Parathyroid adenoma (tissue), 2 donors: ENCODE measurements around the gene ARMC2.
"Not testable (repeated sequence)": the region's sequence is repeated elsewhere in the genome, so short reads cannot be mapped to it uniquely, and the experiment has no call there.

Source experiments
- H2AFZ ChIP-seq: fragments of 300-600 bp; sonication (generic); one replicate; pipeline ENCODE4 v1.7.0; 2017; ENCODE audit warnings: antibody characterized with exemption, mild to moderate bottlenecking
- H3K27ac ChIP-seq: fragments of 300-600 bp; sonication (generic); one replicate; pipeline ENCODE4 v1.7.0; 2017
- H3K27me3 ChIP-seq: fragments of 300-600 bp; sonication (generic); one replicate; pipeline ENCODE4 v1.7.0; 2017; ENCODE audit warnings: low read length; ENCODE audit not compliant: control insufficient read depth, insufficient read depth
- H3K36me3 ChIP-seq: fragments of 300-600 bp; sonication (generic); one replicate; pipeline ENCODE4 v1.7.0; 2017; ENCODE audit warnings: low read length; ENCODE audit not compliant: control insufficient read depth, insufficient read depth
- H3K4me1 ChIP-seq: fragments of 300-600 bp; sonication (generic); one replicate; pipeline ENCODE4 v1.7.0; 2017; ENCODE audit warnings: control low read depth
- H3K4me2 ChIP-seq: fragments of 300-600 bp; sonication (generic); one replicate; pipeline ENCODE4 v1.7.0; 2017; ENCODE audit warnings: low read length
- H3K4me3 ChIP-seq: fragments of 300-600 bp; sonication (generic); one replicate; pipeline ENCODE4 v1.7.0; 2017; ENCODE audit warnings: low read depth, low read length
- H3K79me2 ChIP-seq: fragments of 300-600 bp; sonication (generic); one replicate; pipeline ENCODE4 v1.7.0; 2017; ENCODE audit warnings: control low read depth
- H3K9ac ChIP-seq: fragments of 300-600 bp; sonication (generic); one replicate; pipeline ENCODE4 v1.7.0; 2017; ENCODE audit warnings: mild to moderate bottlenecking
- H3K9me3 ChIP-seq: fragments of 300-600 bp; sonication (generic); one replicate; pipeline ENCODE4 v1.7.0; 2017; ENCODE audit warnings: low read length; ENCODE audit not compliant: control insufficient read depth
- CTCF ChIP-seq: fragments of 300-600 bp; sonication (generic); IDR thresholded peaks from one replicate; pipeline ENCODE4 v1.7.0; 2017; ENCODE audit warnings: antibody characterized with exemption, mild to moderate bottlenecking
- donor health status: primary hyperparathyroidism.

Gene ARMC2

GRCh38 chr6:108921547-108922361 is 73.5 kb downstream of the ARMC2 start:
- Histone ChIP-seq H3K36me3 (no peaks in the 10 kb centered on the region), H3K9ac (no peak overlapping the region), H3K4me3 (no peak overlapping the region), H3K9me3 (no peaks in the 10 kb centered on the region), H3K4me1 (no peaks in the 10 kb centered on the region), H2AFZ (no peak overlapping the region), H3K4me2 (no peak overlapping the region), H3K27ac (no peak overlapping the region), H3K27me3 (no peaks in the 10 kb centered on the region), H3K79me2 (no peaks in the 10 kb centered on the region)
- TF ChIP-seq CTCF = no peak

GRCh38 chr6:108922499-108922898 is 74.3 kb downstream of the ARMC2 start:
- H3K9ac ChIP-seq = no peak overlapping the region
- no peak overlapping the region for H3K4me2 ChIP-seq
- no peaks in the 10 kb centered on the region for H3K4me1 ChIP-seq
- H3K27ac ChIP-seq = no peak overlapping the region
- no peak overlapping the region for H2AFZ ChIP-seq
- TF ChIP-seq CTCF = no peak
- H3K27me3 ChIP-seq = no peaks in the 10 kb centered on the region
- H3K9me3 ChIP-seq = no peaks in the 10 kb centered on the region
- no peaks in the 10 kb centered on the region for H3K79me2 ChIP-seq
- H3K4me3 ChIP-seq = no peak overlapping the region
- no peaks in the 10 kb centered on the region for H3K36me3 ChIP-seq

- Histone ChIP-seq H3K27ac (no peak overlapping the region), H3K4me1 (no peaks in the 10 kb centered on the region), H2AFZ (no peak overlapping the region), H3K4me3 (no peak overlapping the region), H3K9me3 (no peaks in the 10 kb centered on the region), H3K9ac (no peak overlapping the region), H3K27me3 (no peaks in the 10 kb centered on the region), H3K79me2 (no peaks in the 10 kb centered on the region), H3K4me2 (no peak overlapping the region), H3K36me3 (no peaks in the 10 kb centered on the region)
- TF ChIP-seq CTCF = no peak
Measured at GRCh38 chr6:108927927-108928326, 79.7 kb downstream of the ARMC2 start.

GRCh38 chr6:108928650-108929049 is 80.4 kb downstream of the ARMC2 start:
- H3K79me2 ChIP-seq = no peaks in the 10 kb centered on the region
- no peaks in the 10 kb centered on the region for H3K9me3 ChIP-seq
- no peaks in the 10 kb centered on the region for H3K36me3 ChIP-seq
- no peak overlapping the region for H3K4me2 ChIP-seq
- TF ChIP-seq CTCF = no peak
- H3K4me3 ChIP-seq = no peak overlapping the region
- no peak overlapping the region for H2AFZ ChIP-seq
- H3K9ac ChIP-seq = no peak overlapping the region
- H3K27me3 ChIP-seq = no peaks in the 10 kb centered on the region
- H3K4me1 ChIP-seq = no peaks in the 10 kb centered on the region
- no peak overlapping the region for H3K27ac ChIP-seq

- H3K27me3 ChIP-seq, H3K9ac ChIP-seq, H3K9me3 ChIP-seq, H3K4me3 ChIP-seq, H3K27ac ChIP-seq, H3K4me1 ChIP-seq, H3K4me2 ChIP-seq, H2AFZ ChIP-seq, H3K79me2 ChIP-seq, H3K36me3 ChIP-seq: not testable (repeated sequence)
Measured at GRCh38 chr6:108931090-108931489, 82.9 kb downstream of the ARMC2 start.
